HG03469 (cell line): Measurements from ENCODE around the gene ASMT.
"Not testable (repeated sequence)": the region's sequence is repeated elsewhere in the genome, so short reads cannot be mapped to it uniquely, and the experiment has no call there.

Experiments
- ATAC-seq: cut with Tn5 transposase; IDR thresholded peaks from one replicate; pipeline ENCODE4 v1.9.1; 2021; ENCODE audit warnings: mild to moderate bottlenecking, moderate library complexity, moderate number of reproducible peaks; ENCODE audit not compliant: unreplicated experiment

ASMT gene

DNA sequence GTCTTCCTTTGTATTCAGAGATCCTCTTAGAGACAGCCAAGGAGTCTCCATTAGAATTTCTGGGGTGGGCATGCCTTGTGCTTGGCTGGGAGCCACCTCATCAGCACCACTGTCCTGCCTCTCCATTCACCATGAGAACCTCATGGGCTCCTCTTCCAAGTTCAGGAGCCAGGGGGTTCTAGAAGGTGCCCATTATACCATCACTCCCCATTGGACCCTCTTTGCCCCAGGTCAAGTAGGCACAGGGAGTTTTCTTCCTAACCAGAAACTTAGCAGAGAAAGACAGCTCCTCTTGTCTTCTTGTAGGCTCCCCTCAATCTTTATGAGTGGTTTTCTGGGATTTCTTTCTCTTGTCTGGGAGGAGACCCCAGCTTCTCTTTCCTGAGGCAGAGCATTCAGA lies 31.1 kb downstream of the ASMT start:
- ATAC-seq, result no peak

GRCh38 chrX:1649621-1650020 lies 34.8 kb downstream of the ASMT start:
- ATAC-seq, result no peak

DNA sequence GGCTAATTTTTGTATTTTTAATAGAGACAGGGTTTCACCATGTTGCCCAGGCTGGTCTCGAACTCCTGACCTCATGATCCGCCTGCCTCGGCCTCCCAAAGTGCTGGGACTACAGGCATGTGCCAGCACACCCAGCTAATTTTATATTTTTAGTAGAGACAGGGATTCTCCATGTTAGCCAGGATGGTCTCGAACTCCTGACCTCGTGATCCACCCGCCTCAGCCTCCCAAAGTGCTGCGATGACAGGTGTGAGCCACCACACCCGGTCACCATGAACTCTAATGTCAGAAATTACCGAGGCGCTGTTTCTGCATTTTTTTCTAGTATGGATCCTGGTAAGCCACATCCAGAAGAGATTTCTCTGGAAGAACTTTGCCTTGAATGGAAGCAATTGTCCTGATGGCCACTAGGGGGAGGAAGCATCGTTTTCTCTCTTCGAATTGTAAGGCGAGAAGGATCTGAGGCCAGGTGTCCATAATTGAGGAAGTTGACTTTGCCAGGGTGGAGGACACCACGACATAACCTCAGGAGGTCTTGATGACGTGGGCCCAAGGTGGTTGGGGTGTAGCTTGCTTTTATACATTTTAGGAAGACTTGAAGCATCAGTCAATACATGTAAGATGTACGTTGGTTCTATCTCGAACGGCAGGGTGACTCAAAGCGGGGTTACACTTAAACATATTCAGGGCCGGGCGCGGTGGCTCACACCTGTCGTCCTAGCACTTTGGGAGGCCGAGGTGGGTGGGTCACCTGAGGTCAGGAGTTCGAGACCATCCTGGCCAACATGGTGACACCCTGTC lies 37.4 kb downstream of the ASMT start:
- not testable (repeated sequence) for ATAC-seq

DNA sequence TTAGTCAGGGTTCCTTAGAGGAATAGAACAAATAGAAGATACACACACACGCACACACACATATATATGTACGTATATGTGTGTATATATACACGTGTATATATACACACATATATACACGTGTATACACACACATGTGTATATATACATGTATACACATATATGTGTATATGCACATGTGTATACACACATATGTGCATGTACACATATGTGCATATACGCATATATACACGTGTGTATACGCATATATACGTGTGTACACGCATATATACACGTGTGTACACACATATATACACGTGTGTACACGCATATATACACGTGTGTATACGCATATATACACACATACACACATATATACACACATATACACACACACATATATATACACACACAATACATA lies 41.5 kb downstream of the ASMT start:
- no peak for ATAC-seq

GRCh38 chrX:1657367-1658070 lies 42.7 kb downstream of the ASMT start:
- no peak for ATAC-seq

DNA sequence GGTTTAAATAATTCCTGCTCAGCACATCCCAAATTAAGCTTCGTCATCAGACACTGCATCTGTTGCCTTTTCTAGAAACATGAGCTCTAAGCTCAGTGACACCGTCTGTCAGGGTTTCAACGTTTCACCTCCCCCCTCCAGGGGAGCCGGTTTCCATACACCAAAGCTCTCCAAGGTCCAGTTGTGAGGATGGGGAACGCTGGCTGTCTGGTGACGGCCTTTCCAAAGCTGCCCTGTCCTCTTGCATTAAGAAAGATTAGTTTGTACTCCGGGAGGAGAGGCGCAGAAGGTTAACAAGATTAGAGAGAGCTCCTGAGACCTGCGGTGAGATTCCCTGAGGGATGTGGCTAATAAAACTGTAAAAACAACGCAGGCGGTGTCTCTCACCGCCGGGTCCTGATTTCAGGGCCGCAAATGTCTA lies 43.2 kb downstream of the ASMT start:
- ATAC-seq, result no peak

GRCh38 chrX:1659664-1660461 lies 45.0 kb downstream of the ASMT start:
- ATAC-seq, result no peak

- no peak for ATAC-seq
Observed at GRCh38 chrX:1661048-1661921, 46.4 kb downstream of the ASMT start.

DNA sequence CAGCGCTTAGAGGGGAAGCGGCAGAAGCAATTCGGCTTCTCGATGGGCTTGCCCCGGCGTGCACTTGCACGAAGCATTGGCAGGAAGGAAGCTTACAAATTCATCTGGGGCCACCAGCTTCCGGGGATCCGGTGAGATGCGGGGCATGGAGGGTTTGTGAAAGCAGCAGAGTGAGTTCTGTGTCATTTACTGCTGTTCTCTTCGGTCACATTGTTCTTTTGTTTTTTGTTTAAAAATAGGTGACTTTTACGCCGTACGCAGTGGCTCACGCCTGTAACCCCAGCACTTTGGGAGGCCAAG lies 47.0 kb downstream of the ASMT start:
- no peak for ATAC-seq

DNA sequence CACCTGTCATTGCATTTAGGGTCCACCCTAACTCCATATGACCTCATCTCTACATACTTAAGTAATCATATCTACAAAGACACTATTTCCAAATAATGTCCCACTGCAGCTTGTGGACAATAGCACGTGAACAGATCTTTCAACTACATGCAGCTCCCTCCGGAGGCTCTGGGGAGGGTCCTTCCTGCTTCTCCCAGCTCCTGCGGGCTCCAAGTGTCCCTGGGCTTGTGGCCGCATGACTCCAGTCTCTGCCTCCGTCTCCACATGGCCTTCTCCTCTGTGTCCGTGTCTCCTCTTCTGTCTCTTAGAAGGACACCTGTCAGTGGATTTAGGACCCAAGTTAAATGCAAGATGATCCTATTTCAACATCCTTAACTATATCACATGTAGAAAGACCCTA lies 52.7 kb downstream of the ASMT start:
- no peak for ATAC-seq

DNA sequence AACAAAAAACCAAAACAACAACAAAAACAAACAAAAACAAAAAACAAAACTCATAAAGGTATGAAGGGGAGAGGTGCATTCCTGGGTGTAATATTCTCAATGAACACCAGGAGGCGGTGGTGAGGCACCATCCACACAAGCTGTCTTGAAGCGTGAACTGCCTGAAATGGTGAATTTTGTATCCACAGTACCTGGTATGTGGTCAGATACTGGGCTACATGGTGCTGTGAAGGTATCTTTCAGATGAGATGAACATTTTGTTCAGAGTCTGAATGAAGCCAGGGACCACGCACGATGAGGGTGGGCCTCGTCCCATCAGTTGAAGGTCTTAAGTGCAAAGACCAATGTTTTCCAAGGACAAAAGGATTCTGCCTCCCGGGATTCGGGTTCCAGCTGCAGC lies 58.5 kb downstream of the ASMT start:
- no peak for ATAC-seq

- no peak for ATAC-seq
Observed at GRCh38 chrX:1676866-1677265, 62.0 kb downstream of the ASMT start.

GRCh38 chrX:1679238-1679637 lies 64.4 kb downstream of the ASMT start:
- no peak for ATAC-seq

DNA sequence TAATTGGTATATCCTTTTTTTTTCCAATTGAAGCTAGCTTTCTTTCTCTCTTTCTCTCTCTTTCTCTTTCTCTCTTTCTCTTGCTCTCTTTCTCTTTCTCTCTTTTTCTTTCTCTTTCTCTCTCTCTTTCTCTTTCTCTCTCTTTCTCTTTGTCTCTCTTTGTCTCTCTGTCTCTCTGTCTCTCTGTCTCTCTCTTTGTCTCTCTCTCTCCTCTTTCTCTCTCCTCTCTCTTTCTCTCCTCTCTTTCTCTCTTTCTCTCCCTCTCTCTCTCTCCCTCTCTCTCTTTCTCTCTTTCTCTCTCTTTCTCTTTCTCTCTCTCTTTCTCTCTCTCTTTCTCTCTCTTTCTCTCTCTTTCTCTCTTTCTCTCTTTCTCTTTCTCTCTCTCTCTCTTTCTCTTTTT lies 66.6 kb downstream of the ASMT start:
- ATAC-seq, result no peak

DNA sequence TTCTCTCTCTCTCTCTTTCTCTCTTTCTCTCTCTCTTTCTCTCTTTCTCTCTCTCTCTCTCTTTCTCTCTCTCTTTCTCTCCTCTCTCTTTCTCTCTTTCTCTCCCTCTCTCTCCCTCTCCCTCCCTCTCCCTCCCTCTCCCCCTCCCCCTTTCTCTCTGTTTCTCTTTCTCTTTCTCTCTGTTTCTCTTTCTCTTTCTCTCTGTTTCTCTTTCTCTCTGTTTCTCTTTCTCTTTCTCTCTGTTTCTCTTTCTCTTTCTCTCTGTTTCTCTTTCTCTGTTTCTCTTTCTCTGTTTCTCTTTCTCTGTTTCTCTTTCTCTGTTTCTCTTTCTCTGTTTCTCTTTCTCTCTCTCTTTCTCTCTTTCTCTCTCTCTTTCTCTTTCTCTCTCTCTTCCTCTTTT lies 67.0 kb downstream of the ASMT start:
- not testable (repeated sequence) for ATAC-seq

- not testable (repeated sequence) for ATAC-seq
Observed at GRCh38 chrX:1682501-1682900, 67.6 kb downstream of the ASMT start.

GRCh38 chrX:1684883-1685282 lies 70.0 kb downstream of the ASMT start:
- not testable (repeated sequence) for ATAC-seq

GRCh38 chrX:1685444-1685880 lies 70.6 kb downstream of the ASMT start:
- ATAC-seq, result not testable (repeated sequence)

DNA sequence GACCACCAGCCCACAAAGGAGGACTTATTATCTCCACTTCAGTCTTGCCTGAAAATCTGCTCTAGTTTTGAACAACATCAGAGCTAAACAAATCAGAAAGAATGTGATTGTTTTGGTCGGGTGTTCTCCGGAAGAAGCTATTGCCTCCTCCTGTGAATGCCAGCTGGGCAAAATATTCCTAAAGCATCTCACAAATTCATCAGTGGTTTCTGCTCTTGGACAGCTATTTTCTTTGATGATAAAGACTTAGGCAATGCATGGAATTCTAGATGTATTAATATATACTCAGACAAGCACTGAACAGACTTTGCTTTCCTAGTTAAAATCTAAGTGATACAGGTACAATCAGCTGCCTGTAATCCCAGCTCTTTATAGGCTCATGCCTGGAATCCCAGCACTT lies 71.8 kb downstream of the ASMT start:
- no peak for ATAC-seq
